H1 (cell line): ENCODE measurements around the gene FOXC1. TPM values are rescaled to one million over a fixed set of nuclear protein-coding genes. Genes with fewer than 3 reads are reported as not detected.

Experiments used
- CTCF ChIA-PET: fragments of 300-600 bp; sonication (Branson Sonifier 250); formaldehyde crosslinking; loops from one replicate; lab custom pipeline; 2021; ENCODE audit not compliant: partially characterized antibody; lab: Charles Lee
- POLR2A ChIA-PET: fragments of 300-600 bp; sonication (Branson Sonifier 250); formaldehyde crosslinking; loops from one replicate; lab custom pipeline; 2021; ENCODE audit warnings: inconsistent platforms; ENCODE audit not compliant: partially characterized antibody; lab: Charles Lee
- DNase-seq, 2 experiments: peaks; one replicate each; pipeline versions ENCODE4 v3.0.0 to v3.0.0-alpha.2; 2010 to 2022; ENCODE audit warnings: low spot score in 2 of 2, low read depth in 1 of 2, mixed read lengths in 1 of 2
- FAIRE-seq: peaks from 2 replicates; lab custom pipeline; 2011; peaks lifted over from hg19 to GRCh38; lab: Jason Lieb, UNC
- H2AFZ ChIP-seq: 2 replicates; pipeline ENCODE4 v1.8.1; 2012; ENCODE audit warnings: low read length, inconsistent platforms
- H2AK5ac ChIP-seq: 2 replicates; pipeline ENCODE4 v1.6.1; 2013; ENCODE audit warnings: low read depth, low read length
- H2BK120ac ChIP-seq: replicated peaks from 2 replicates; pipeline ENCODE3; 2013; ENCODE audit warnings: low read depth, low read length, inconsistent platforms
- H2BK12ac ChIP-seq: 2 replicates; pipeline ENCODE4 v1.6.1; 2013; ENCODE audit warnings: low read depth, low read length
- H2BK15ac ChIP-seq: 2 replicates; pipeline ENCODE4 v1.6.1; 2013; ENCODE audit warnings: low read length
- H2BK20ac ChIP-seq: 2 replicates; pipeline ENCODE4 v1.6.1; 2013; ENCODE audit warnings: low read length
- H2BK5ac ChIP-seq: 2 replicates; pipeline ENCODE4 v1.6.1; 2013; ENCODE audit warnings: low read depth, low read length
- H3K14ac ChIP-seq: 2 replicates; pipeline ENCODE4 v1.6.1; 2013; ENCODE audit warnings: inconsistent platforms; ENCODE audit not compliant: insufficient read length
- H3K18ac ChIP-seq: 2 replicates; pipeline ENCODE4 v1.6.1; 2013; ENCODE audit warnings: low read length; ENCODE audit errors: extremely low read depth
- H3K23ac ChIP-seq: 2 replicates; pipeline ENCODE4 v1.6.1; 2013; ENCODE audit warnings: inconsistent platforms; ENCODE audit not compliant: insufficient read length
- H3K23me2 ChIP-seq: 2 replicates; pipeline ENCODE4 v1.6.1; 2013; ENCODE audit warnings: low read depth, low read length
- H3K27ac ChIP-seq: 2 replicates; pipeline ENCODE4 v1.6.1; 2011; ENCODE audit warnings: low read depth, low read length, inconsistent platforms
- H3K27me3 ChIP-seq, 4 experiments: replicated peaks in 1 of 4; 1 replicate in 1 of 4; 2 replicates in 3 of 4; pipeline versions ENCODE4 v1.6.1 to v1.8.1; 2011 to 2013; ENCODE audit warnings: low read length in 3 of 4, mild to moderate bottlenecking in 3 of 4, inconsistent platforms in 2 of 4, mixed read lengths in 2 of 4, moderate library complexity in 1 of 4; ENCODE audit not compliant: control insufficient read depth in 3 of 4, insufficient read depth in 3 of 4; ENCODE audit errors: extremely low read depth in 1 of 4
- H3K36me3 ChIP-seq, 4 experiments: 2 replicates each; pipeline versions ENCODE4 v1.6.1 to v1.8.1; 2011 to 2013; ENCODE audit warnings: mild to moderate bottlenecking in 4 of 4, low read length in 3 of 4, moderate library complexity in 2 of 4, control low read depth in 1 of 4, inconsistent platforms in 1 of 4; ENCODE audit not compliant: insufficient read depth in 4 of 4, control insufficient read depth in 2 of 4
- H3K4ac ChIP-seq: replicated peaks from 2 replicates; pipeline ENCODE3; 2013; ENCODE audit warnings: low read length, low read depth, mixed read lengths, inconsistent platforms; ENCODE audit not compliant: insufficient read length
- H3K4me1 ChIP-seq, 4 experiments: replicated peaks in 1 of 4; 1 replicate in 1 of 4; 2 replicates in 3 of 4; pipeline versions ENCODE4 v1.6.1 to v1.8.1; 2011 to 2013; ENCODE audit warnings: low read length in 3 of 4, inconsistent platforms in 2 of 4, mixed read lengths in 1 of 4; ENCODE audit not compliant: insufficient read depth in 4 of 4, control insufficient read depth in 3 of 4
- H3K4me2 ChIP-seq, 2 experiments: 2 replicates each; pipeline versions ENCODE4 v1.6.1 to v1.8.1; 2011 to 2013; ENCODE audit warnings: low read depth in 2 of 2, low read length in 2 of 2, control low read depth in 1 of 2, inconsistent platforms in 1 of 2, mild to moderate bottlenecking in 1 of 2; ENCODE audit not compliant: insufficient read depth in 1 of 2
- H3K4me3 ChIP-seq, 4 experiments: fragments of 200-600, 300-600 bp in 1 of 4; sonication (generic), shearing (Covaris generic), sonication (Bioruptor Twin) in 1 of 4; 2 replicates each; pipeline versions ENCODE4 v1.5.1 to v1.8.1; 2011 to 2016; ENCODE audit warnings: low read length in 4 of 4, low read depth in 3 of 4, control low read depth in 2 of 4, inconsistent platforms in 2 of 4, mild to moderate bottlenecking in 2 of 4, mixed read lengths in 1 of 4, moderate library complexity in 1 of 4; ENCODE audit not compliant: insufficient read depth in 2 of 4; ENCODE audit errors: extremely low read depth in 1 of 4
- H3K56ac ChIP-seq: replicated peaks from 2 replicates; pipeline ENCODE3; 2013; ENCODE audit warnings: low read depth, mild to moderate bottlenecking, mixed read lengths, low read length, inconsistent platforms; ENCODE audit not compliant: insufficient read length
- H3K79me1 ChIP-seq: 2 replicates; pipeline ENCODE4 v1.6.1; 2013; ENCODE audit warnings: low read depth, low read length, control low read depth
- H3K79me2 ChIP-seq, 2 experiments: 2 replicates each; pipeline versions ENCODE4 v1.6.1 to v1.8.1; 2012 to 2013; ENCODE audit warnings: low read length in 2 of 2, mild to moderate bottlenecking in 2 of 2, inconsistent platforms in 1 of 2; ENCODE audit not compliant: insufficient read depth in 2 of 2, control insufficient read depth in 1 of 2
- H3K9ac ChIP-seq, 4 experiments: replicated peaks in 1 of 4; 1 replicate in 1 of 4; 2 replicates in 3 of 4; pipeline versions ENCODE4 v1.6.1 to v1.8.1; 2011 to 2013; ENCODE audit warnings: low read depth in 3 of 4, low read length in 3 of 4, control low read depth in 2 of 4, mild to moderate bottlenecking in 2 of 4, moderate library complexity in 2 of 4, inconsistent platforms in 1 of 4; ENCODE audit errors: extremely low read depth in 1 of 4
- H3K9me3 ChIP-seq, 2 experiments: 2 replicates each; pipeline versions ENCODE4 v1.6.1 to v1.8.1; 2012 to 2013; ENCODE audit warnings: mild to moderate bottlenecking in 2 of 2, moderate library complexity in 2 of 2, control low read depth in 1 of 2, inconsistent platforms in 1 of 2, low read depth in 1 of 2, low read length in 1 of 2, mixed read lengths in 1 of 2; ENCODE audit not compliant: insufficient read depth in 2 of 2
- H4K20me1 ChIP-seq, 2 experiments: replicated peaks in 1 of 2; 2 replicates each; pipeline versions ENCODE3 to v1.8.1; 2011 to 2013; ENCODE audit warnings: inconsistent platforms in 2 of 2, low read length in 2 of 2, mild to moderate bottlenecking in 1 of 2; ENCODE audit not compliant: insufficient read depth in 2 of 2, control insufficient read depth in 1 of 2
- H4K5ac ChIP-seq: 2 replicates; pipeline ENCODE4 v1.6.1; 2013; ENCODE audit warnings: low read length, low read depth, mixed read lengths, inconsistent platforms; ENCODE audit not compliant: insufficient read length
- H4K8ac ChIP-seq: 2 replicates; pipeline ENCODE4 v1.8.0; 2013; ENCODE audit warnings: mild to moderate bottlenecking, moderate library complexity, low read length, inconsistent platforms; ENCODE audit not compliant: insufficient read depth; ENCODE audit errors: extremely low read depth
- H4K91ac ChIP-seq: replicated peaks from 2 replicates; pipeline ENCODE3; 2013; ENCODE audit warnings: low read length, mixed read lengths, inconsistent platforms; ENCODE audit not compliant: insufficient read length
- CBX8 ChIP-seq: fragments of 300-800, 300-1000 bp; sonication (generic); IDR thresholded peaks from 2 replicates; pipeline ENCODE4 v1.7.1; 2016; ENCODE audit warnings: low read depth, low read length, borderline replicate concordance
- EZH2 ChIP-seq: fragments of 200-600 bp; sonication (generic); IDR thresholded peaks from 2 replicates; pipeline ENCODE4 v1.7.1; 2012; ENCODE audit warnings: low read depth, mild to moderate bottlenecking, moderate library complexity, low read length, inconsistent platforms; ENCODE audit not compliant: severe bottlenecking
- JUND ChIP-seq: IDR thresholded peaks from 2 replicates; pipeline ENCODE4 v1.6.1; 2011; ENCODE audit warnings: mild to moderate bottlenecking, improper control_type of control experiment, low read length
- SUZ12 ChIP-seq: fragments of 200-600 bp; sonication (generic); IDR thresholded peaks from 2 replicates; pipeline ENCODE4 v1.6.1; 2012; ENCODE audit warnings: mild to moderate bottlenecking, inconsistent platforms, low read length, moderate library complexity, mixed read lengths
- WGBS, 2 experiments: shearing (Covaris generic) in 1 of 2; methylation state at CpG; one replicate each; pipeline versions ENCODE4 v1.1.6 to v1.1.7; 2013 to 2015; ENCODE audit warnings: low lambda C conversion rate in 2 of 2, mixed read lengths in 2 of 2, inconsistent platforms in 1 of 2, low coverage in 1 of 2, missing lambda C conversion rate in 1 of 2; ENCODE audit not compliant: insufficient replicate concordance in 2 of 2, insufficient coverage in 1 of 2, insufficient read length in 1 of 2; ENCODE audit errors: extremely low coverage in 1 of 2, missing lambda C conversion rate in 1 of 2; 5-methylcytosine and 5-hydroxymethylcytosine counted together
- polyA plus RNA-seq, 7 experiments: library from polyadenylated mRNA; depleted of rRNA in 3 of 7; stranded (reverse) in 5 of 7; unstranded in 2 of 7; fragments of >200 nt in 5 of 7; fragments of 200-250 nt in 2 of 7; gene quantifications; 1 replicate in 5 of 7; 2 replicates in 1 of 7; 4 replicates in 1 of 7; pipeline versions ENCODE4 v1.2.1 to v1.2.3, GENCODE V29; 2011 to 2013; ENCODE audit warnings: missing spikeins in 2 of 7, mixed read lengths in 2 of 7
- total RNA-seq: library from RNA; stranded (reverse); fragmentation: NEBNext Ultra II Directional; extraction: Animal tissue kit (Norgen Biotek cat#: 25700); gene quantifications from 2 replicates; pipeline ENCODE4 v1.2.1, GENCODE V29; 2021

FOXC1 gene
- total and polyA plus RNA-seq, 2 of the 8 experiments (the other 6 are each of a cell fraction or from before 2014, with no cell fraction given), result 0.22 TPM; not detected in 1

- H2AK5ac ChIP-seq, result no peak overlapping the region
- TF ChIP-seq JUND, result no peak
- TF ChIP-seq CBX8, result peak; percentile 54; the same call in 1 of the 2 replicates
- TF ChIP-seq EZH2, result peak; percentile 13
- TF ChIP-seq SUZ12, result peak; percentile 19; the same call in 1 of the 2 replicates
- H3K56ac ChIP-seq, result no peak overlapping the region
- H2BK12ac ChIP-seq, result no peak overlapping the region
- ChIA-PET POLR2A (interaction anchor here (2.0 kb wide), 1 partner anchor 8 kb away, joined by 7 read pairs; no protein-coding TSS in a partner anchor), CTCF (interaction anchor here (1.0 to 2.2 kb wide), 5 partner anchors 10 to 17 kb away, joined by 3 to 13 read pairs (median 3); no protein-coding TSS in a partner anchor)
- H2BK5ac ChIP-seq, result no peak overlapping the region
- no peak overlapping the region for H4K5ac ChIP-seq
- H4K91ac ChIP-seq, result no peak overlapping the region
- H3K36me3 ChIP-seq, result peaks cover 0 to 16% (median 0%) of the 10 kb centered on the region in 4 experiments; a peak in 1 of 8 replicates
- peaks cover 24% of the 10 kb centered on the region in 2 experiments for H4K20me1 ChIP-seq
- 11% methylated on average over 10 of the region's 10 CpGs; no CpG with 5 or more reads in 1 of the 2 experiments for WGBS, 2 experiments
- H3K9me3 ChIP-seq, result no peaks in the 10 kb centered on the region; a peak in 1 of 4 replicates
- H3K4me1 ChIP-seq, result peaks cover 2 to 29% (median 14%) of the 10 kb centered on the region in 4 experiments
- peak overlapping the region in 1 of 2 experiments; percentile 43; a peak in 1 of 4 replicates for H3K4me2 ChIP-seq
- H2AFZ ChIP-seq, result no peak overlapping the region
- H3K4ac ChIP-seq, result no peak overlapping the region
- no peak overlapping the region for H3K18ac ChIP-seq
- FAIRE-seq (no peak), DNase-seq (no peak)
- no peak overlapping the region for H3K4me3 ChIP-seq
- H2BK20ac ChIP-seq, result no peak overlapping the region
- H3K23me2 ChIP-seq, result peaks cover 14% of the 10 kb centered on the region; the same call in 1 of the 2 replicates
- H3K27ac ChIP-seq, result no peak overlapping the region
- H2BK15ac ChIP-seq, result no peak overlapping the region
- no peaks in the 10 kb centered on the region for H3K79me1 ChIP-seq
- H3K14ac ChIP-seq, result no peak overlapping the region
- peaks cover 87 to 100% (median 94%) of the 10 kb centered on the region in 4 experiments for H3K27me3 ChIP-seq
- H3K9ac ChIP-seq, result no peak overlapping the region
- no peak overlapping the region for H2BK120ac ChIP-seq
- H3K23ac ChIP-seq, result no peak overlapping the region
- no peaks in the 10 kb centered on the region for H3K79me2 ChIP-seq
- H4K8ac ChIP-seq, result no peak overlapping the region
These were observed 2.7 kb downstream of the FOXC1 start for GRCh38 chr6:1612299-1612973.
